WTC11 (cell line): ENCODE data around the gene MND1. TPM values are rescaled to one million over a fixed set of nuclear protein-coding genes. Genes with fewer than 3 reads are reported as not detected.

Source experiments
- ATAC-seq: fragments of 200-7000 bp; cut with Tn5 transposase; 2 replicates; pipeline ENCODE4 v1.10.0; 2021; ENCODE audit warnings: mild to moderate bottlenecking, moderate library complexity
- CTCF ChIA-PET: fragments of 300-600 bp; sonication (Branson Sonifier 250); formaldehyde crosslinking; loops from one replicate; lab custom pipeline; 2021; ENCODE audit warnings: antibody characterized with exemption; lab: Charles Lee
- POLR2A ChIA-PET: fragments of 350-600 bp; sonication (Branson Sonifier 250); formaldehyde crosslinking; loops from one replicate; lab custom pipeline; 2021; ENCODE audit warnings: antibody characterized with exemption; lab: Charles Lee
- DNase-seq: peaks from one replicate; pipeline ENCODE4 v3.0.0; 2021; ENCODE audit warnings: low spot score
- H3K27ac Mint-ChIP-seq: 2 replicates; pipeline ENCODE4 v1.8.0; 2021; ENCODE audit warnings: mixed read lengths
- H3K27me3 Mint-ChIP-seq: 2 replicates; pipeline ENCODE4 v1.8.0; 2021; ENCODE audit warnings: low read depth, mild to moderate bottlenecking, moderate library complexity, mixed read lengths
- H3K36me3 Mint-ChIP-seq: 2 replicates; pipeline ENCODE4 v1.8.0; 2021; ENCODE audit warnings: mixed read lengths
- H3K4me1 Mint-ChIP-seq: 2 replicates; pipeline ENCODE4 v1.8.0; 2022; ENCODE audit warnings: mixed read lengths
- H3K4me3 Mint-ChIP-seq: 2 replicates; pipeline ENCODE4 v1.8.0; 2021; ENCODE audit warnings: mild to moderate bottlenecking, moderate library complexity, mixed read lengths
- H3K9me3 Mint-ChIP-seq: 2 replicates; pipeline ENCODE4 v1.8.0; 2021; ENCODE audit warnings: mixed read lengths
- ARID4B ChIP-seq: sonication (generic); formaldehyde crosslinking; IDR thresholded peaks from 2 replicates; pipeline ENCODE4 v1.8.0; 2023; ENCODE audit warnings: missing genetic modification reagents, mild to moderate bottlenecking, borderline replicate concordance
- ATF2 ChIP-seq: sonication (generic); formaldehyde crosslinking; IDR thresholded peaks from 2 replicates; pipeline ENCODE4 v1.8.1; 2022; ENCODE audit warnings: low read depth, missing genetic modification reagents, borderline replicate concordance
- CREB1 ChIP-seq: sonication (generic); formaldehyde crosslinking; IDR thresholded peaks from 2 replicates; pipeline ENCODE4 v1.8.0; 2023; ENCODE audit warnings: mild to moderate bottlenecking, missing genetic modification reagents
- CTCF ChIP-seq: fragments of 200-600 bp; IDR thresholded peaks from 2 replicates; pipeline ENCODE4 v1.8.0; 2022; ENCODE audit warnings: antibody characterized with exemption
- ETV6 ChIP-seq: sonication (generic); formaldehyde crosslinking; IDR thresholded peaks from 2 replicates; pipeline ENCODE4 v1.8.1; 2022; ENCODE audit warnings: mild to moderate bottlenecking, missing genetic modification reagents
- FOXK1 ChIP-seq: sonication (generic); formaldehyde crosslinking; IDR thresholded peaks from 2 replicates; pipeline ENCODE4 v1.8.0; 2022; ENCODE audit warnings: mild to moderate bottlenecking, moderate library complexity, missing genetic modification reagents
- FOXP4 ChIP-seq: sonication (generic); formaldehyde crosslinking; IDR thresholded peaks from 2 replicates; pipeline ENCODE4 v1.8.0; 2022; ENCODE audit warnings: mild to moderate bottlenecking, missing genetic modification reagents
- GABPB1 ChIP-seq: sonication (generic); formaldehyde crosslinking; IDR thresholded peaks from 2 replicates; pipeline ENCODE4 v1.8.1; 2023; ENCODE audit warnings: mild to moderate bottlenecking, missing genetic modification reagents
- GTF2I ChIP-seq: fragments of 250-450 bp; sonication (Bioruptor Pico); conservative IDR thresholded peaks from 2 replicates; pipeline ENCODE4 v1.4.0; 2021; ENCODE audit warnings: mild to moderate bottlenecking
- JUN ChIP-seq: sonication (generic); formaldehyde crosslinking; IDR thresholded peaks from 2 replicates; pipeline ENCODE4 v1.8.0; 2023; ENCODE audit warnings: mild to moderate bottlenecking, missing genetic modification reagents
- MXD4 ChIP-seq: fragments of 250-450 bp; sonication (Bioruptor Pico); IDR thresholded peaks from 2 replicates; pipeline ENCODE4 v1.8.0; 2021; ENCODE audit warnings: mild to moderate bottlenecking, moderate library complexity, borderline replicate concordance
- NFATC4 ChIP-seq: fragments of 250-450 bp; sonication (Bioruptor Pico); IDR thresholded peaks from 2 replicates; pipeline ENCODE4 v1.9.0; 2021; ENCODE audit warnings: mild to moderate bottlenecking
- NFYB ChIP-seq: sonication (generic); formaldehyde crosslinking; conservative IDR thresholded peaks from 2 replicates; pipeline ENCODE4 v1.8.0; 2022; ENCODE audit warnings: low read depth, missing genetic modification reagents
- PREB ChIP-seq: sonication (generic); formaldehyde crosslinking; IDR thresholded peaks from 2 replicates; pipeline ENCODE4 v1.8.1; 2022; ENCODE audit warnings: mild to moderate bottlenecking, missing genetic modification reagents, moderate library complexity, borderline replicate concordance
- TEAD4 ChIP-seq: sonication (generic); formaldehyde crosslinking; IDR thresholded peaks from 2 replicates; pipeline ENCODE4 v1.8.0; 2022; ENCODE audit warnings: mild to moderate bottlenecking, missing genetic modification reagents
- TP53 ChIP-seq: sonication (generic); formaldehyde crosslinking; IDR thresholded peaks from 2 replicates; pipeline ENCODE4 v1.8.1; 2023; ENCODE audit warnings: mild to moderate bottlenecking, missing genetic modification reagents
- USF2 ChIP-seq: sonication (generic); formaldehyde crosslinking; IDR thresholded peaks from 2 replicates; pipeline ENCODE4 v1.8.1; 2023; ENCODE audit warnings: mild to moderate bottlenecking, missing genetic modification reagents, moderate library complexity
- ZNF138 ChIP-seq: sonication (generic); formaldehyde crosslinking; conservative IDR thresholded peaks from 2 replicates; pipeline ENCODE4 v1.8.1; 2022; ENCODE audit warnings: mild to moderate bottlenecking, moderate library complexity, missing genetic modification reagents
- ZNF317 ChIP-seq: sonication (generic); formaldehyde crosslinking; IDR thresholded peaks from 2 replicates; pipeline ENCODE4 v1.8.1; 2023; ENCODE audit warnings: low read depth, mild to moderate bottlenecking, moderate library complexity, missing genetic modification reagents, borderline replicate concordance
- ZNF512 ChIP-seq: sonication (generic); formaldehyde crosslinking; IDR thresholded peaks from 2 replicates; pipeline ENCODE4 v1.8.1; 2022; ENCODE audit warnings: missing genetic modification reagents, borderline replicate concordance
- ZNF671 ChIP-seq: fragments of 250-450 bp; sonication (Bioruptor Pico); IDR thresholded peaks from 2 replicates; pipeline ENCODE4 v1.8.0; 2021; ENCODE audit warnings: mild to moderate bottlenecking
- total RNA-seq: library from RNA; stranded (reverse); gene quantifications from 3 replicates; pipeline ENCODE4 v1.2.3, GENCODE V29; 2021

The MND1 gene
- total RNA-seq, 1 experiment from 2014 or later: 36.0 TPM

- no peak for TF ChIP-seq GABPB1 (CRISPR knock-in tag)
- TF ChIP-seq ZNF138 (CRISPR knock-in tag): no peak
- no peak for TF ChIP-seq ATF2 (CRISPR knock-in tag)
- no peak for TF ChIP-seq USF2 (CRISPR knock-in tag)
- no peak for TF ChIP-seq ZNF671 (CRISPR knock-in tag)
Measured at GRCh38 chr4:153394945-153395344, 50.5 kb downstream of the MND1 start (continued).

GRCh38 chr4:153398713-153399112, 54.2 kb downstream of the MND1 start:
- ChIA-PET POLR2A (no interaction called here), CTCF (no interaction called here)
- no peak for ATAC-seq
- DNase-seq: no peak
- Mint-ChIP-seq H3K27ac (no peak overlapping the region), H3K9me3 (peaks cover 5% of the 10 kb centered on the region; the same call in 1 of the 2 replicates), H3K36me3 (peaks cover 19% of the 10 kb centered on the region), H3K4me1 (peaks cover 8% of the 10 kb centered on the region; the same call in 1 of the 2 replicates), H3K4me3 (no peak overlapping the region), H3K27me3 (no peaks in the 10 kb centered on the region)
- TF ChIP-seq ZNF317 (CRISPR knock-in tag) (no peak), JUN (no peak), FOXK1 (CRISPR knock-in tag) (no peak)

- ATAC-seq: no peak
- POLR2A ChIA-PET: no interaction called here
- H3K36me3 Mint-ChIP-seq: peaks cover 18% of the 10 kb centered on the region
- DNase-seq: no peak
- peak overlapping the region; percentile 30; the same call in 1 of the 2 replicates for H3K27ac Mint-ChIP-seq
- peaks cover 8% of the 10 kb centered on the region; the same call in 1 of the 2 replicates for H3K4me1 Mint-ChIP-seq
- peaks cover 5% of the 10 kb centered on the region; the same call in 1 of the 2 replicates for H3K9me3 Mint-ChIP-seq
- no peaks in the 10 kb centered on the region for H3K27me3 Mint-ChIP-seq
- no peak overlapping the region for H3K4me3 Mint-ChIP-seq
- CTCF ChIA-PET: no interaction called here
- TF ChIP-seq ZNF512 (CRISPR knock-in tag): no peak
- TF ChIP-seq ZNF671 (CRISPR knock-in tag): no peak
- no peak for TF ChIP-seq PREB (CRISPR knock-in tag)
- no peak for TF ChIP-seq ETV6
- TF ChIP-seq CTCF: no peak
- TF ChIP-seq TP53 (CRISPR knock-in tag): no peak
- no peak for TF ChIP-seq FOXP4
- TF ChIP-seq MXD4 (CRISPR knock-in tag): no peak
- no peak for TF ChIP-seq CREB1 (CRISPR knock-in tag)
- TF ChIP-seq GTF2I (CRISPR knock-in tag): no peak
- no peak for TF ChIP-seq FOXK1 (CRISPR knock-in tag)
- no peak for TF ChIP-seq TEAD4 (CRISPR knock-in tag)
- no peak for TF ChIP-seq ARID4B
- no peak for TF ChIP-seq NFATC4
- no peak for TF ChIP-seq NFYB (CRISPR knock-in tag)
Measured at GRCh38 chr4:153399358-153399757, 54.9 kb downstream of the MND1 start.
